ENCODE results near the gene FLAD1.
A peak's percentile ranks its signal among the peaks of the same experiment; 100 is the strongest.
"Not testable (repeated sequence)": the region's sequence is repeated elsewhere in the genome, so short reads cannot be mapped to it uniquely, and the experiment has no call there.

The FLAD1 gene

GRCh38 chr1:154988058-154988954 is 5.2 kb downstream of the FLAD1 start:
- no peak for DNase-seq (ENCODE audit: extremely low read depth in 1 of 2, low read depth in 1 of 2)

DNA sequence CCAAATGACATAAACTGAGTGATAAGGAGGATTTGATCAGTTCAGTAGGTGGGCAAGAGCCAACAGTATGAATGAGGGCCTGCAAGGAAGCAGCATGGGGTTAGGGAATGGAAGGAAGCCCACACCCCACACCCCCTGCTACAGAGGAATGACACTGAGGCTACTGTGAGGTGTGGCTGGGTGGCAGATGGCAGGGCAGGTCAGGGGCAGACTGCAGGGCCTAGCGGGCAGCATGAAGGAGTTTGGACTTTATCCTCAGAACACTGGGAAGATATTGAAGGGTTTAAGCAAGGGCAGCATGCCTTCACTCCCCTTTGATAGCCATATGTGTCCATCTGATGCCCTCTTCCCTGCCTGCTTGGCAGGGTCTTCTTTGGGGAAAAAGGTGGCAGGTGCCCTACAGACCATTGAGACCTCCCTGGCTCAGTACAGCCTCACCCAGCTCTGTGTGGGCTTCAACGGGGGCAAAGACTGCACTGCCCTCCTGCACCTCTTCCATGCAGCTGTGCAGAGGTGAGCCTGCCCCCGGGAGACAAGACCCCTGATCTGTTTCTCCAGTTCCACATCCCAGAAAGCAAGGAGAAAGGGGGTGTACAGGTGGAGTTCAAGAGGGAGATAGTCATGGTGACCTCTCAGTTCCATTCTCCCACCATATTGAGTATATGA is 6.2 kb downstream of the FLAD1 start:
- no peak for DNase-seq (ENCODE audit: extremely low read depth in 1 of 2, low read depth in 1 of 2)

DNA sequence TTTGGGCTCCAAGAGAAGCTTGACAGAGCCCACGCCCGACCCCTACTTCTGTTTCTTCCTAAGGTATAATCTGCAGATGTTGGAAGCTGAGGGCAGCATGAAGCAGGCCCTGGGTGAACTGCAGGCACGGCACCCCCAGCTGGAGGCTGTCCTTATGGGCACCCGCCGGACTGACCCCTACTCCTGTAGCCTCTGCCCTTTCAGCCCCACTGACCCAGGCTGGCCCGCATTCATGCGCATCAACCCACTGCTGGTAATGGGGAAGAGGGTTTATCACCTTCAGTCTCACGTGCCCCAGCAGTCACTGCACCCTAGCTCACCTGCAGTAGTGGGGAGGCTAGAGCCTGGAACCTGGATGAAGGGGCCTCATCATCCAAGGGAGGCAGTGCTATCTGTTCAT is 7.1 kb downstream of the FLAD1 start:
- DNase-seq (ENCODE audit: extremely low read depth in 1 of 2, low read depth in 1 of 2), result no peak

GRCh38 chr1:154992721-154993571 is 9.8 kb downstream of the FLAD1 start:
- no peak for DNase-seq (ENCODE audit: extremely low read depth in 1 of 2, low read depth in 1 of 2)

GRCh38 chr1:154993572-154994268 is 10.6 kb downstream of the FLAD1 start, which contains the start of gene LENEP:
Gene LENEP, plus strand, starts transcription at chr1:154993586. Its CDS starts 22 bp downstream, at chr1:154993608.
- no peak for DNase-seq (ENCODE audit: extremely low read depth in 1 of 2, low read depth in 1 of 2)

DNA sequence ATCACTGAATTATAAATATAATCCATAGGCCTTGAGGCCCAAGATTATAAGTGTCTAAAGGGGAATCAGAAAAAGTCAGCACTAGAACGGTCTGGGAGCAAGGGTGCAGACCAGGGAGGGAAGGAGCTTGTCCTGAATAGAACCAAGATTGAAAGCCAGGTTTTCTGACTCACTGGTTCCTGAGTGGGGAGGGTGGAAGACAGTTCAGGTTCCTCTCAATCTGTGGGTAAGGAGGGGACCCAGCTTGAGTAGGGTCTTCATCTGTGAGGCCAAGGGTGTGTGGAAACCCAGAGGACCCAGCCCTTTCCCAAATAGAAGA is 11.1 kb downstream of the FLAD1 start:
- no peak for DNase-seq (ENCODE audit: extremely low read depth in 1 of 2, low read depth in 1 of 2)

DNA sequence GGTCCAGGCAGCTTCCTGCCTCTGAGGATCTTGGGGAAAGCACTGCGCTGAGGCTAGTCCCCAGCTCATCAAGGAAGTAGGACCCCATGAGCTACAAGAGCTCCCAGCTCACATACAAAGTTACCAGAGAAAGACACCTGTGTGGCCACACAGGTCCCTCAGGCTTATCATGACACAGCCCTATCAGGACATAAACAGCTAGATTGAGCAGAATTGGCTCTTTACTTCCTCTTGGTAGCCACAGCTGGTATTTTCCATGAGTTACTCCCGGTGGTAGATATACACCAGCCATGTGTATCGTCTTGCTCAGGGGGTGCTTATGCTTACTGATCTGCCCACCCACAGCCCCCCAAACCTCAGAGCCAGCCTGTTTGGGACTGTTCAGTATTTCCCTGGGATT is 11.4 kb downstream of the FLAD1 start:
- DNase-seq (ENCODE audit: extremely low read depth in 1 of 2, low read depth in 1 of 2), result no peak

DNA sequence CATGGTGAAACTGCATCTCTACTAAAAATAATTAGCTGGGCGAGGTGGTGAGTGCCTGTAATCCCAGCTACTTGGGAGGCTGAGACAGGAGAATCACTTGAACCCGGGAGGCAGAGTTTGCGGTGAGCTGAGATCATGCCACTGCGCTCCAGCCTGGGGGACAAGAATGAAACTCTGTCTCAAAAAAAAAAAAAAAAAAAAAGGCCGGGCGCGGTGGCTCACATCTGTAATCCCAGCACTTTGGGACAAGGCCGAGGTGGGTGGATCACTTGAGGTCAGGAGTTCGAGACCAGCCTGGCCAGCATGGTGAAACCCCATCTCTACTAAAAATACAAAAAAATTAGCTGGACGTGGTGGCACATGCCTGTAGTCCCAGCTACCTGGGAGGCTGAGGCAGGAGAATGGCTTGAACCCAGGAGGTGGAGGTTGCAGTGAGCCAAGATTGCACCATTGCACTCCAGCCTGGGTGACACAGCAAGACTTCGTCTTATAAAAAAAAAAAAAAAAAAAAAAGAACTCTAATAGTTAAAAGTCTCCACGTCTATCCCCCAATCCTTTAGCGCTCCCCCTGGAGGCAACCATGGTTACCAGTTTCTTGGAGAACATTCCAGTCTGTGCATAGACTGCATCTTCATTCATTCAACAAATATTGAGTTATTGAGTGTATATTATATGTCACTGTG is 12.3 kb downstream of the FLAD1 start:
- DNase-seq (ENCODE audit: extremely low read depth in 1 of 2, low read depth in 1 of 2), result not testable (repeated sequence)

- DNase-seq (ENCODE audit: extremely low read depth in 1 of 2, low read depth in 1 of 2), result no peak
Measured at GRCh38 chr1:154996966-154997701, 14.0 kb downstream of the FLAD1 start.

DNA sequence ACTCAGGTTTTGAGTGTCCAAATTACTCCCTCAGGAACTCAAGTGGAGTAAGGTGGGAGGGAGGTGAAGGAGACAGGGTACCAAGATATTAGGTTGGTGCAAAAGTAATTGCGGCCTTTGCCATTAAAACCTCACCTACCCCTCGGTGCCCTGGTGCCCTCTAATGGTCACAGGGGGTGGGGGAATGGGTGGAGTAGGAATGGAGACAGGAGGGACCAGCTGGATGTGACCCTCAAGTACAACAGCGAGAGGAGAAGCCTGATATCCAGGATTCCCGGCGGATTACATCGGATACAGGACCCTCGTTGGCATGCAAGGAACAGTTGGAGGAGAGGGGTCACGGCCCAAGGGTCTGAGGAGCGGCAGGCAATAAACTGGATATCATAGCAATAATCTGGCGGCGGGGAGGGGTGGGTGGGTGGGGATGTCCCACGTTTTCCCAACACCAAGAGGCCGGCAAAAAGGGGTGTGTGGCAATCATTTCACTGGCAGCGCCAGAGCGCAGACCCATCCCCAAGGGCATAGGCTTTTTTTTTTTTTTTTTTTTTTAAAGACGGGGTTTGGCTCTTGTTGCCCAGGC is 15.1 kb downstream of the FLAD1 start:
- no peak for DNase-seq (ENCODE audit: extremely low read depth in 1 of 2, low read depth in 1 of 2)

GRCh38 chr1:154998818-154999570 is 15.8 kb downstream of the FLAD1 start:
- DNase-seq (ENCODE audit: extremely low read depth in 1 of 2, low read depth in 1 of 2), result peak; percentile 60 to 75

DNA sequence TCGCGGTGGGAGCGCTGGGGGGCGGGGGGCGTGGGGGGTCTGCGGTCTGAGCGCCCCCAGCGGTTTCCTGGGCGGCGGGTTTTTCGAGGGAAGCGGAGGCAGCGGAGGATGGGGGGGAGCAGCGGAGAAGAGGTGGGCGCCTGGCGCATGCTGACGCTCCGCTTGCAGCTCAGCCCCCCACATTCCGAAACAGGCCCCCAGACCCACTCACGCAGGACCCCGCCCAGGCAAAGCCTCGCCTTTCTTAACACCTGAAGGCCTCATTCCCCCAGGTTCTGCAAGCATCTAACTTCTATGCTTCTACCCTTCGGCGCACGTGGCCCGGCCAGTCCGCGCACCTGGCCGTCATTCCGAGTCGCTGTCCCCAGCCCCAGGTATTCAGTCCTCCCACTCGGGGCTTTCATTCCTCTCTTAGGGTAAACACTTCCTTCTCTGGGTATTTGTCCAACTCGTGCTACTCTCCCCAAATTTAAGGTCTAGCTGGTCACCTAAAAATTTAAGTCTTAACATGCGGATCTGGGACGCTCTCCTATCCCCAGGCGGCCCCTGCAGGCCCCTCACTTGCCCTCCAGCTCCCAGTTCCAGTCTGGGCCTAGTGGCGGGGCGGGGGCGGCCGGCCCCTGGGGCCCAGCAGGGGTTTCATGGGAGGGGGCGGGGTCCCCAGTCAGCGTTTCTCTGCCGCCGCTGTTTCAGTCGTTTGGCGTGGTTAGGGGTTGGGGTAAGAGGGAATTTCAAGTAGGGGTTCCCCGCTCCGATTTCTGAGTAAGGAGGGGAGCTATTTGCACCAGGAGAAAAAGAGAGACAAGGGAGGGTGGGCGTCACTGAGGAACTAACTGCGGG is 16.6 kb downstream of the FLAD1 start:
- DNase-seq (ENCODE audit: extremely low read depth in 1 of 2, low read depth in 1 of 2), result peak in 1 of 2 donors; percentile 66

GRCh38 chr1:155000411-155000725 is 17.2 kb downstream of the FLAD1 start:
- DNase-seq (ENCODE audit: extremely low read depth in 1 of 2, low read depth in 1 of 2), result no peak

DNA sequence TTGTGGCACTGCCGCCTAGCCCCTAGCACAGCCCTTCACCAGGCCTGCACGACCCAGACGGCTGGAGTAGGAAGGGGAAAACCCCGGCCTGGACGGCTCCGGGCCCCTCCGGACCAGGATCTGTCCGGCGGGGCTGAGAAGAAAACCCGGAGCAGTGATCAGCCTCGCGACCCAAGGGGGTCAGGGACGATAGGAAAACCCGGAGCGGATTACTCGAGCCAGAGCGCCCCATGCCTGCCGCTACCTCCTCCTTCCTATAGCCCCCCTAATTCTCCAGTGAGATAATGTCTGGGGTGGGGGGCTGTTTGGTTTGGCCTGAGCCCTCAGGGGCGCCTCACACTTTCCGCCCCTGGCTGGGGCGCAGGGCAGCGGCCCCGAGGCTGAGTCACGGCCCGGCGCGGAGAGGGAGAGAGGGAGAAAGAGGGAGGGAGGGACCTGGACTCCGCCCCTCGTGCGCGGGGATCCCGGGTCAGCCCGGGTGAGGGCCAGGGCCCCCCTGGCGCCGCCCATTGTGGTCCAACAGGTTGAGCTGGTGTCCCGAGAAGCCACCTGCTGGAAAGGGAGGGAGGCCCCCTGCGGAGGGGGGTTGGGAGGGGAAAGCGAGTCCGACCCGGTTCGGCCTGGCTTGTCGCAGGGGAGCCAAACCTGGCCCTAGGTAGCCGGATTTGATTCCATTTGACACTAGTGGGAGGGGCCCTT is 17.7 kb downstream of the FLAD1 start:
- DNase-seq (ENCODE audit: extremely low read depth in 1 of 2, low read depth in 1 of 2), result peak; percentile 73 to 86

GRCh38 chr1:155001425-155001674 is 18.2 kb downstream of the FLAD1 start:
- no peak for DNase-seq (ENCODE audit: extremely low read depth in 1 of 2, low read depth in 1 of 2)

DNA sequence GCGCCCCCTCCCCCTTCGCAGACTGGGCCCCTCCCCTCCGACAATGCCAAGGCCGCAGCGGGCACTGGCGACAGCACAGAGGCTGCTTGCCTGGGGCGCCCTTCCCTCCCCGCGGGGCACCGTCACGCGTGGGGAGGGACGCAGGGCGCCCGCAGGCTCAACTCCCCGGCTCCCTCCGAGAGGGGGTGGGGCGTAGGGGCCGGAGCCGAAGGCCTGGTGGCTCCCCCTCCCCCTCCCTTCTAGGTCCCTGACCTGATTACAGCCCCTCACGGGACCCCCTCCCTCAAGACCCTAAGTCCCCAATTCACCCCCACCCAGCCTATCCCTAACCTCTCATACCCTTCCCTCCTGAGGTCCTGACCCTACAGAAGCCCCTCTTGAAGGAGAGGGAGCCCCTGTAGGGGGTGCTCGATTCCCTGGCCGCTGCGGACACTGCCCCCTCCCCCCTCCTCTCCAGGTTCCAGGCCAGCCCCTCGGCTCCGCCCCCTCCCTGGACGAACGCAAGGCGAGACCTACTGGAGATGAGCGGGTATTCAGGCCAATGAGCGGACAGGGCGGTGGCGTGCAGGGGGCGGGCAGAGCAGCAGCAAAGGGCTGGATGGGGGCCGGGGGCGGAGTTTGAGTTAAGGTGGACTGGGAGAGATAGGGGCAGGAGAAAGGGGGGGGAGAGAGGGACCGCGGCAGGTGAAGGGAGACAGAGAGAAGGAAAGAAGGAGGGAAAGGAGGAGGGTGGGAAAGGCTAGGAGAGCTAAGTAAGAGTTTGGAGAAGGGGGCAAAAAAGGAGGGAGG is 18.7 kb downstream of the FLAD1 start:
- peak; percentile 95 to 100 for DNase-seq (ENCODE audit: extremely low read depth in 1 of 2, low read depth in 1 of 2)

Measured in stimulated activated CD8-positive, alpha-beta memory T cell treated with anti-CD3 and anti-CD28 coated beads, Interleukin-7, amount 100 ng/mL, for 48 hours (primary cell).